ENCODE data around the gene ETV3. TPM values are rescaled to one million over a fixed set of nuclear protein-coding genes. Genes with fewer than 3 reads are reported as not detected.
A peak's percentile ranks its signal among the peaks of the same experiment; 100 is the strongest.

Gene ETV3
- total and polyA plus RNA-seq, 2 donors from 2014 or later, result 3.5 to 24.8 TPM

DNA sequence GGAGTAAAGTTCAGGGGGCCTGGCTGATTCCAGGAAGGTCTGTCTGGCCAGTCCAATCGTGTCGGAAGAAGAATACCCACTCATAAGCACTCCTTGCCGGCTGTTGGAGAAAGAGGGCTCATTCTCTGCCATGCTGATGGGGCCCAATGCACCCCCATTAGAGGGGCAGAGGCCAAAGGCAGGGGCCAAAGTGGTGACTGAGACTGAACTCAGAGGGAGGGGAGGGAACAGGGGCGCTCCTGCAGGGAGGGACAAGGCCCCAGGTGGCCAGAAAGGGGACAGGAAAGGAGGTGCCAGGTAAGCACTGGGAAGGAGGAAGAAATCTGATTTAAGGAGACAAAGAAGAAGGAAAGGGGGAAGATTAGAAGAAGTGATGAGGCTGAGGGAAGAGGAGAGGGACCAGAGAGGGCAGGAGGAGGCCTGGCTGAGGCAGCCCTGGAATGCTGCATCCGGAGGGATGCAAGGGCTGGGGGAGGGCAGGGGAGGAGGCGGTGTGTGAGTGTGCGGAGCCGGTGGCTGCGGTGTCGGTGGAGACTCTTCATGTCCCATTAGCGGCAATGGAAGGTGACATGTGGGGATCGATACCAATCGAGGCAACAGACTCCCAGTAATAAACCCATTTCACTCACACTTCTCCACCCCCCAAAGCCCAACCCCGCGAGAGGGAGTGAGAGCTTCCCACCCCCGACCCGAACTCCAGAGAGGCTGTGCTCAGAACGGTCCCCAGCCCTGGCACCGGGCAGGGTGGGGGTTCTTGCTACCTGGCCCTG is 26.6 kb downstream of the ETV3 start:
- no peak for FAIRE-seq
- DNase-seq, result no peak

DNA sequence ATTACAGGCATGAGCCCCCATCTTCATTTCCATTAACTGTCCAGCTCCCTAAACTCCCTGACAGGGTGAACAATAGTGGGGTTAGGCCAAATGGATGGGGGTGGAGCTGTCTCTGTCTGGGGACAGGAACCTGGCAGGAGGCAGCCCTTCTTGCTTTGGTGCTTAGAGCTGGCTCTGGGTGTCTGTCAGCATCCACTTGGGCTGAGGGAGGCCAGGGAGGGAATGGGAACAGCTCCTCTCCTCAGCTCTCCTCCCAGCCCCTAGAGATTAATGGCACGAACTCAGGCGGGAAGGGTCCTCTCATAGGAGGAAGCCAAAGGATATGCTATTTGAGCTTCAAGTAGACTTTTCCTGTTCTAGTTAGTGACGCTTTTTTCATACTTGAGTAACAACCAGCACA is 27.5 kb downstream of the ETV3 start:
- no peak for DNase-seq
- H3K4me1 ChIP-seq (ENCODE audit: control insufficient read depth in 2 of 3, insufficient read depth in 2 of 3, low read depth in 1 of 3, low read length in 3 of 3), result no peaks in the 10 kb centered on the region
- H3K9me3 ChIP-seq (ENCODE audit: control insufficient read depth in 2 of 3, insufficient read depth in 1 of 3, low read length in 3 of 3), result no peaks in the 10 kb centered on the region
- FAIRE-seq, result no peak
- no peaks in the 10 kb centered on the region for H3K27me3 ChIP-seq (ENCODE audit: control insufficient read depth, insufficient read depth, low read length)
- intact Hi-C loops (cut with DNase I), result no loop called here
- H3K9ac ChIP-seq (ENCODE audit: low read length in 3 of 3), result no peak overlapping the region
- no peak overlapping the region for H3K4me3 ChIP-seq (ENCODE audit: low read length in 3 of 3)
- H3K36me3 ChIP-seq (ENCODE audit: control insufficient read depth in 2 of 3, insufficient read depth in 3 of 3, low read length in 3 of 3), result no peaks in the 10 kb centered on the region
- TF ChIP-seq, protein P1, sequence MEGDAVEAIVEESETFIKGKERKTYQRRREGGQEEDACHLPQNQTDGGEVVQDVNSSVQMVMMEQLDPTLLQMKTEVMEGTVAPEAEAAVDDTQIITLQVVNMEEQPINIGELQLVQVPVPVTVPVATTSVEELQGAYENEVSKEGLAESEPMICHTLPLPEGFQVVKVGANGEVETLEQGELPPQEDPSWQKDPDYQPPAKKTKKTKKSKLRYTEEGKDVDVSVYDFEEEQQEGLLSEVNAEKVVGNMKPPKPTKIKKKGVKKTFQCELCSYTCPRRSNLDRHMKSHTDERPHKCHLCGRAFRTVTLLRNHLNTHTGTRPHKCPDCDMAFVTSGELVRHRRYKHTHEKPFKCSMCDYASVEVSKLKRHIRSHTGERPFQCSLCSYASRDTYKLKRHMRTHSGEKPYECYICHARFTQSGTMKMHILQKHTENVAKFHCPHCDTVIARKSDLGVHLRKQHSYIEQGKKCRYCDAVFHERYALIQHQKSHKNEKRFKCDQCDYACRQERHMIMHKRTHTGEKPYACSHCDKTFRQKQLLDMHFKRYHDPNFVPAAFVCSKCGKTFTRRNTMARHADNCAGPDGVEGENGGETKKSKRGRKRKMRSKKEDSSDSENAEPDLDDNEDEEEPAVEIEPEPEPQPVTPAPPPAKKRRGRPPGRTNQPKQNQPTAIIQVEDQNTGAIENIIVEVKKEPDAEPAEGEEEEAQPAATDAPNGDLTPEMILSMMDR (IDR thresholded peaks at IDR 0.05; ENCODE audit: borderline replicate concordance, extremely low read depth, insufficient read depth), result no peak
- H3K27ac ChIP-seq (ENCODE audit: low read depth in 2 of 2, low read length in 2 of 2), result no peak overlapping the region

More for the DNA sequence above, 26.6 kb downstream of the ETV3 start:
- Histone ChIP-seq H3K27ac (ENCODE audit: low read depth in 2 of 2, low read length in 2 of 2) (no peak overlapping the region), H3K4me3 (ENCODE audit: low read length in 3 of 3) (no peak overlapping the region), H3K9me3 (ENCODE audit: control insufficient read depth in 2 of 3, insufficient read depth in 1 of 3, low read length in 3 of 3) (no peaks in the 10 kb centered on the region), H3K9ac (ENCODE audit: low read length in 3 of 3) (no peak overlapping the region), H3K27me3 (ENCODE audit: control insufficient read depth, insufficient read depth, low read length) (no peaks in the 10 kb centered on the region), H3K36me3 (ENCODE audit: control insufficient read depth in 2 of 3, insufficient read depth in 3 of 3, low read length in 3 of 3) (no peaks in the 10 kb centered on the region), H3K4me1 (ENCODE audit: control insufficient read depth in 2 of 3, insufficient read depth in 2 of 3, low read depth in 1 of 3, low read length in 3 of 3) (no peaks in the 10 kb centered on the region)
- intact Hi-C loops (cut with DNase I), result no loop called here
- TF ChIP-seq, protein P1 (IDR thresholded peaks at IDR 0.05; ENCODE audit: borderline replicate concordance, extremely low read depth, insufficient read depth), result no peak

DNA sequence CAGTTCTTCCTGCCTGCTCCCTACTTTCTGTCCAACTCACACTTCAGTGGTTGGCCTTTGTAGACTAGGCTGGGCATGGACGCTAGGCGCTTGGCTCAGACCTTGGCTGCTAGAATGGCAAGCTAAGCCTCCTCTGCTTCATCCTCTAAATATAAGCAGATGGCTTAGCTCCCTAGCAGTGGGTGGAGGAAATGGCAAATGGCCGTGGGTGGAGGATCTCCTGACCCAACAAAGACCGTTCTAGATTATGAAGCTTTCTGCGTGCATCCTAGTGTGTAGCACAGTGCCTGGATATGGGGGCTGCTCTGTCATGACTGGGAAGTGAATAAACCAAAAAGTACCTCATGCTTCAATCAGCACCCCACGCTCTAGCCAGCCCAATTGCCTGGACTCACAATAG is 28.2 kb downstream of the ETV3 start:
- Histone ChIP-seq H3K36me3 (ENCODE audit: control insufficient read depth in 2 of 3, insufficient read depth in 3 of 3, low read length in 3 of 3) (no peaks in the 10 kb centered on the region), H3K27me3 (ENCODE audit: control insufficient read depth, insufficient read depth, low read length) (no peaks in the 10 kb centered on the region), H3K4me3 (ENCODE audit: low read length in 3 of 3) (no peak overlapping the region), H3K9ac (ENCODE audit: low read length in 3 of 3) (no peak overlapping the region), H3K4me1 (ENCODE audit: control insufficient read depth in 2 of 3, insufficient read depth in 2 of 3, low read depth in 1 of 3, low read length in 3 of 3) (no peaks in the 10 kb centered on the region), H3K27ac (ENCODE audit: low read depth in 2 of 2, low read length in 2 of 2) (no peak overlapping the region), H3K9me3 (ENCODE audit: control insufficient read depth in 2 of 3, insufficient read depth in 1 of 3, low read length in 3 of 3) (no peaks in the 10 kb centered on the region)
- no peak for FAIRE-seq
- intact Hi-C loops (cut with DNase I), result no loop called here
- DNase-seq, result peak in 1 of 5 donors; percentile 8
- TF ChIP-seq, protein P1 (IDR thresholded peaks at IDR 0.05; ENCODE audit: borderline replicate concordance, extremely low read depth, insufficient read depth), result no peak
